ENCODE measurements around the gene PATJ. TPM values are rescaled to one million over a fixed set of nuclear protein-coding genes. Genes with fewer than 3 reads are reported as not detected.

Gene PATJ
- total and polyA plus RNA-seq, 2 donors (not counting 1 experiment from before 2014, with no cell fraction given) = 8.0 to 45.3 TPM

- ChIA-PET POLR2A (no interaction called here), CTCF (no interaction called here)
- DNase-seq (no peak), ATAC-seq (ENCODE audit: low read depth) (no peak)
- no peaks in the 10 kb centered on the region for H3K27me3 ChIP-seq (replicated peaks in 1 of 4; ENCODE audit: control extremely low read depth in 1 of 4, control insufficient read depth in 3 of 4, insufficient read depth in 4 of 4, low read length in 3 of 4)
- no peak overlapping the region for H3K9ac ChIP-seq (ENCODE audit: low read length)
- no peak overlapping the region for H2AFZ ChIP-seq (ENCODE audit: insufficient read depth, low read depth, low read length, poor library complexity, severe bottlenecking)
- no peaks in the 10 kb centered on the region for H3K9me3 ChIP-seq (ENCODE audit: control extremely low read depth in 1 of 3, control insufficient read depth in 2 of 3, insufficient read depth in 1 of 3, low read length in 2 of 3)
- Mint-ChIP-seq H3K4me3 (no peak overlapping the region), H3K9me3 (ENCODE audit: insufficient read depth) (no peaks in the 10 kb centered on the region), H3K27me3 (no peaks in the 10 kb centered on the region), H3K4me1 (no peaks in the 10 kb centered on the region), H3K27ac (no peak overlapping the region)
- no peaks in the 10 kb centered on the region for H3K79me2 ChIP-seq (ENCODE audit: control insufficient read depth, insufficient read depth, low read length)
- no peak overlapping the region for H3K4me3 ChIP-seq (ENCODE audit: control extremely low read depth in 1 of 5, extremely low read depth in 1 of 5, insufficient read depth in 1 of 5, low read depth in 2 of 5, low read length in 4 of 5)
- WGBS (ENCODE audit: insufficient coverage) = no CpG with 5 or more reads among the region's 3 CpGs
- intact Hi-C loops (cut with micrococcal nuclease) = no loop called here
- no peak overlapping the region for H3K27ac ChIP-seq (ENCODE audit: low read length in 2 of 2)
- H3K4me2 ChIP-seq (replicated peaks; ENCODE audit: low read depth, low read length, poor library complexity, severe bottlenecking) = no peak overlapping the region
- H3K36me3 ChIP-seq (replicated peaks in 1 of 2; ENCODE audit: control extremely low read depth in 1 of 2, control insufficient read depth in 1 of 2, extremely low read depth in 1 of 2, insufficient read depth in 2 of 2, low read length in 1 of 2) = no peaks in the 10 kb centered on the region
- TF ChIP-seq EZH2 (IDR thresholded peaks at IDR 0.05; ENCODE audit: borderline replicate concordance, insufficient read depth, low read depth, low read length, poor library complexity, severe bottlenecking) (no peak), CTCF (IDR thresholded peaks at IDR 0.05) (no peak)
- no peaks in the 10 kb centered on the region for H3K4me1 ChIP-seq (ENCODE audit: control insufficient read depth in 2 of 2, insufficient read depth in 2 of 2, low read length in 2 of 2)
- H4K20me1 ChIP-seq (ENCODE audit: control insufficient read depth, insufficient read depth, low read length, poor library complexity, severe bottlenecking) = no peaks in the 10 kb centered on the region
Measured at GRCh38 chr1:62076286-62076685, 334.0 kb downstream of the PATJ start.

- ATAC-seq (ENCODE audit: low read depth) (no peak), DNase-seq (no peak)
- Mint-ChIP-seq H3K9me3 (ENCODE audit: insufficient read depth) (no peaks in the 10 kb centered on the region), H3K4me1 (no peaks in the 10 kb centered on the region), H3K27me3 (no peaks in the 10 kb centered on the region), H3K27ac (no peak overlapping the region), H3K4me3 (no peak overlapping the region)
- Histone ChIP-seq H3K79me2 (ENCODE audit: control insufficient read depth, insufficient read depth, low read length) (no peaks in the 10 kb centered on the region), H3K4me2 (replicated peaks; ENCODE audit: low read depth, low read length, poor library complexity, severe bottlenecking) (no peak overlapping the region), H3K4me1 (ENCODE audit: control insufficient read depth in 2 of 2, insufficient read depth in 2 of 2, low read length in 2 of 2) (no peaks in the 10 kb centered on the region), H3K4me3 (ENCODE audit: control extremely low read depth in 1 of 5, extremely low read depth in 1 of 5, insufficient read depth in 1 of 5, low read depth in 2 of 5, low read length in 4 of 5) (no peak overlapping the region), H3K27me3 (replicated peaks in 1 of 4; ENCODE audit: control extremely low read depth in 1 of 4, control insufficient read depth in 3 of 4, insufficient read depth in 4 of 4, low read length in 3 of 4) (no peaks in the 10 kb centered on the region), H3K36me3 (replicated peaks in 1 of 2; ENCODE audit: control extremely low read depth in 1 of 2, control insufficient read depth in 1 of 2, extremely low read depth in 1 of 2, insufficient read depth in 2 of 2, low read length in 1 of 2) (no peaks in the 10 kb centered on the region), H2AFZ (ENCODE audit: insufficient read depth, low read depth, low read length, poor library complexity, severe bottlenecking) (no peak overlapping the region), H3K9ac (ENCODE audit: low read length) (no peak overlapping the region), H3K27ac (ENCODE audit: low read length in 2 of 2) (no peak overlapping the region), H3K9me3 (ENCODE audit: control extremely low read depth in 1 of 3, control insufficient read depth in 2 of 3, insufficient read depth in 1 of 3, low read length in 2 of 3) (no peaks in the 10 kb centered on the region), H4K20me1 (ENCODE audit: control insufficient read depth, insufficient read depth, low read length, poor library complexity, severe bottlenecking) (no peaks in the 10 kb centered on the region)
- ChIA-PET POLR2A (no interaction called here), CTCF (interaction anchor here (1.4 kb wide), 1 partner anchor 669 kb away, joined by 6 read pairs; no protein-coding TSS in a partner anchor)
- intact Hi-C loops (cut with micrococcal nuclease) = no loop called here
- TF ChIP-seq EZH2 (IDR thresholded peaks at IDR 0.05; ENCODE audit: borderline replicate concordance, insufficient read depth, low read depth, low read length, poor library complexity, severe bottlenecking) (no peak), CTCF (IDR thresholded peaks at IDR 0.05) (no peak)
- WGBS (ENCODE audit: insufficient coverage) = 92% methylated on average over 1 of the region's 1 CpG
Measured at GRCh38 chr1:62077821-62078220, 335.5 kb downstream of the PATJ start.
